ENCODE measurements around the gene MYOD1.

The MYOD1 gene

DNA sequence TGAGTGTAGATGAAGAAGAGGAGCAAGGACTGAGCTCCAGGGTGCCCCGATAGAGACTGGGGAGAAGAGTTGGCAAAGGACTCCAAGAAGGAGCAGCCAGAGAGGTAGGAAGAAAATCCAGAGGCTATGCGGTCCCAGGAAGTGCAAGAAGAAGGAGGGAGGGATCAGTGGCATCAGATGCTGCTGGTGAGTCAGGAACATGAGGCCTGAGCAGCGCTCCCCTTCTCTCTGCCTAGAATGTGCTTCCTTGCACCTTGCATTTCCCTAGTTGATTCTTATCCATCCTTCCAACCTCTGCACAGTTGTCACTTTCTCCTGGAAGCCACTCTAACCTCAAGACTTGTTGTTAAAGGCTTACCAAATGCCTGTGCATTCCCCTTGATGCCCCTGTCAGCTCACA, 36.5 kb downstream of the MYOD1 start:
- TF ChIP-seq, protein P1, sequence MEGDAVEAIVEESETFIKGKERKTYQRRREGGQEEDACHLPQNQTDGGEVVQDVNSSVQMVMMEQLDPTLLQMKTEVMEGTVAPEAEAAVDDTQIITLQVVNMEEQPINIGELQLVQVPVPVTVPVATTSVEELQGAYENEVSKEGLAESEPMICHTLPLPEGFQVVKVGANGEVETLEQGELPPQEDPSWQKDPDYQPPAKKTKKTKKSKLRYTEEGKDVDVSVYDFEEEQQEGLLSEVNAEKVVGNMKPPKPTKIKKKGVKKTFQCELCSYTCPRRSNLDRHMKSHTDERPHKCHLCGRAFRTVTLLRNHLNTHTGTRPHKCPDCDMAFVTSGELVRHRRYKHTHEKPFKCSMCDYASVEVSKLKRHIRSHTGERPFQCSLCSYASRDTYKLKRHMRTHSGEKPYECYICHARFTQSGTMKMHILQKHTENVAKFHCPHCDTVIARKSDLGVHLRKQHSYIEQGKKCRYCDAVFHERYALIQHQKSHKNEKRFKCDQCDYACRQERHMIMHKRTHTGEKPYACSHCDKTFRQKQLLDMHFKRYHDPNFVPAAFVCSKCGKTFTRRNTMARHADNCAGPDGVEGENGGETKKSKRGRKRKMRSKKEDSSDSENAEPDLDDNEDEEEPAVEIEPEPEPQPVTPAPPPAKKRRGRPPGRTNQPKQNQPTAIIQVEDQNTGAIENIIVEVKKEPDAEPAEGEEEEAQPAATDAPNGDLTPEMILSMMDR (IDR thresholded peaks at IDR 0.05; ENCODE audit: borderline replicate concordance, insufficient read depth, low read depth, low read length): no peak
- no peak overlapping the region for H3K4me3 ChIP-seq (ENCODE audit: low read depth, low read length)

DNA sequence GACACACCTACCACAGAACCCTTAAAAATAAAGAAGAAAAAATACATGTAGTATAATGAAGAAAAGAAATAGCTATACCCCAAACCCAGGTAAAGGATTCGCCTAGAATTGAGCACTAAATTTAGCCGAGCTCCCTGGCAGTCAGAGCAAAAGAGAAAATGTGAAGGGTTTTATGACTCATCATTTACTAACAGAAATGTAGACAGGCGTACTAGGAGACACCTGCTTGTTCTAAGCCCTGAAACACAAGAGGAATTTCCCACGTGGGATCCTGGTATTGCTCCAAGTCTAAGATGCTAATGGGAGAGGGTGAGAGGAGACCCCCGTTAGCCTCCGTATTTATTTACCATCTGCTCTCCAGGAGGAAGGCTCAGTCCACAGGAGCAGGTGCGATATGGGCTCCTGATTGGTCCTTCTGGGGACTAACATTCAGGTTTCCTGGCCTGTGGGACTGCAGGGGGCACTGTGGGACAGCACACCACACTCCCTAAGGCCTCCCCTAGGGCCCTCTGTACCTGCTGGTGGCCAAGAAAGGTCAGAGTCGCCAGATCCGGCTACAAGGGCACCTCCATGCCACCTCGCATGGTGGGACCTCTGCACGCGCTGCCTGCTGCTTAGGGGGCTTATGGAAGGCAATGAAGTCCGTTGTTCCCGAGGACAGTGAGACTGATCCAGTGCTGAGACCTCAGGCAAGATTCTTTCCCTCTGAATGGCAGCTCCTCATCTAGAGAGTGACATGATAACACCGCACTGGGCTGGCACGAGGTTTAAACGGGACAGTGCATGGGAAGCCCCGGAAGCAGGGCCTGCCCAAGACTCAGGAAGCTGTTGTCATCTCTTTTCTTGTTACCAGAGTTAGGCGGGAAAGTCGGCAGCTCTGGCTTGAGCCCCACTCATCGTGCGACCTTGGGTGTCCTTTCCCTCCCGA, 41.0 kb downstream of the MYOD1 start:
- no peak overlapping the region for H3K4me3 ChIP-seq (ENCODE audit: low read depth, low read length)
- TF ChIP-seq, protein P1 (IDR thresholded peaks at IDR 0.05; ENCODE audit: borderline replicate concordance, insufficient read depth, low read depth, low read length): peak; percentile 80

DNA sequence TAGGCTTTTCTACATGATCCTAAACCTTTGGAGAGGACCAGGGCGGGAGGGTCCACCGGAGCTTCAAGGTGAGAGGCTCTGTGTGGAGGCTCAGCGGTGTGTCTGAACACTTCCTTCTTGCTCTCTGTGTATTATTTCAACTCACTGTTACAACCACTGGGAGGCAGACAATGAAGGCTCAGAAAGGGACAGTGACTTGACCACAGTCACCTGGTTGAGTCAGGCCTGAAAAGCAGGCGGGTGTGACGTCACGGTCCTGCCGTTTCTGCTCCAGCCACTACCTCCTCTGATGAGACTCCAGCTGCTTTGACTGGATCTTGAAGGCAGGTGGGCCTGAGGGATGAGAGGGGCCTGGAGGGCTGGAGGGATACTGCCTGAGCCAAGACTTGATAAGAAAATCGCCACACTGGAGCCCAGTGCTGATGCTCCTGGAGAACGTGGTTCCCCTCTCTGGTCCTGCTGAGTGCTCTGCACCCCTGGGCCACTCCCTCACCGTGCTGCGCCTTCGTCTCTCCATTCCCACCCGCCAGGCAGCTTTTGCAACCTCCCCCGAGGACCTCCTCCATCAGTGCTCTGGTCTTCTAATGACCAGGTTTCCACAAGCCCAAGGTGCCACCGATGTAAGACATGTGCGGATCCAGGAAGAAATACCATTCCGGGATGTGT, 43.1 kb downstream of the MYOD1 start:
- H3K4me3 ChIP-seq (ENCODE audit: low read depth, low read length): no peak overlapping the region
- TF ChIP-seq, protein P1 (IDR thresholded peaks at IDR 0.05; ENCODE audit: borderline replicate concordance, insufficient read depth, low read depth, low read length): no peak

DNA sequence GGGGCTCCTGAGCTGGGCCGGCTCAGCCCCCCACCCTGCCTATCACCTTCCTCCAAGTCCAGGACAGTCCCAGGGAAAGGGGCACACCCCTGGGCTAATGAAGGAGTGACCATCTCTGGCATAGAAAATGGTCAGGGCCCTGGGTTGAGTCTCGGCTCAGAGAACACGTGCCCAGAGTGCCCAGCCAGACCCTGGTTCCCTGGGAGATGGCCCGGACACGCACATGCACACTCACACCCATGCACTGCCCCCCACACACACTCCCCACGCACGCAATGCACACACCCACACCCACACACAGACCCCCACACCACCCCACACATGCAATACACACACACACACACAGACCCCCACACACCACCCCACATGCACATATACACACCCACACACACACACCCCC, 43.9 kb downstream of the MYOD1 start:
- TF ChIP-seq, protein P1 (IDR thresholded peaks at IDR 0.05; ENCODE audit: borderline replicate concordance, insufficient read depth, low read depth, low read length): no peak
- no peak overlapping the region for H3K4me3 ChIP-seq (ENCODE audit: low read depth, low read length)

DNA sequence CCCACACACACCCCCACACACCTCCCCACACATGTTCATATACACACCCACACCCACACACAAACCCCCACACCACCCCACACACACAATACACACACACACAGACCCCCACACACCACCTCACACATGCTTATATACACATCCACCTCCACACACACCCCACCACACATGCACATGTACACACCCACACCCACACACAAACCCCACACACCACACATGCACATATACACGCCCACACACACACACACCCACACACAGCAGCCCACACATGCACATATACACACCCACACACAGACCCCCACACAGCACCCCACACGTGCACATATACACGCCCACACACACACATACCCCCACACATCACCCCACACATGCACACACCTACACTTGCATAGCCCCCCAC, 44.3 kb downstream of the MYOD1 start:
- H3K4me3 ChIP-seq (ENCODE audit: low read depth, low read length): no peak overlapping the region
- TF ChIP-seq, protein P1 (IDR thresholded peaks at IDR 0.05; ENCODE audit: borderline replicate concordance, insufficient read depth, low read depth, low read length): no peak

DNA sequence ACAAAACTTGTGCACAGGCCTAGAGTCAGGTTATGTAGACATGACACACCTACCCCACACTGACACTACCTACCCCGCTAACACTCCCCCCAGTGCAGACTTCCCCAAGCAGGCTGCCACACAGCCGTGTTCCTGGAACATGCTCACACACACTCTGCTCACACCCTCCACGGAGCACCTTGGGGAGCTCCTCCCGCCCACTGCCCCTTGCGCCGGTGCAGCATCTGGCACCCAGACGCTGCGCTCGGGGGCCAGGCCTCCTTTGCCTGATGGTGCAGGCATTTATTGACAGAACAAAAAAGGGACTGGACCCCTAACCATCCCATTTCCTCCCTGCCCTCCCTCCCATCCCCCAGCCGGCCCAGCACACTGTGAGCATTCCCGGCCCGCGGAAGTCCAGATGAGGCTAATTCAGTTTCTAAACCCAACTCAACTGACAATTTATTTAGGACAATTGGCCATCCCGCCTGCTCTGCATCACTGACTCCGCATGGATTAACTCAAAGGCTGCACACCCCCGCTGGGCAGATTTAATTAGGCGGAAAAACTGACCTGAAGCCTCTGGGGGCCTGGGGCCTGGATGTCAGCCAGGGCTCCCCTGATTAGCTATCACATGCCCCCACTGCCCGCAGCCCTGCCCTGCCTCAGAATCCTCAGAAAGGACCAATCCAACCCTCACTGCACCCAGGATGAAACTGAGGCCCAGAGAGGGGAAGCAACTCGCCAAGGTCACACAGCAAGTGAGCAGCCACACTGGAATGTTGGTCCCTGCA, 45.3 kb downstream of the MYOD1 start:
- H3K4me3 ChIP-seq (ENCODE audit: low read depth, low read length): no peak overlapping the region
- TF ChIP-seq, protein P1 (IDR thresholded peaks at IDR 0.05; ENCODE audit: borderline replicate concordance, insufficient read depth, low read depth, low read length): no peak
